Mesenchymal stem cell (in vitro differentiated cells and primary cell): ENCODE data around the gene C1orf174.

Experiments
- DNase-seq: peaks from one replicate; pipeline ENCODE4 v3.0.0-alpha.2; 2013
- H2AFZ ChIP-seq: one replicate; pipeline ENCODE4 v1.6.1; 2013; ENCODE audit warnings: low read depth, mild to moderate bottlenecking, control low read depth, inconsistent platforms, low read length, moderate library complexity
- H2AK5ac ChIP-seq: 2 replicates; pipeline ENCODE4 v1.6.1; 2013; ENCODE audit warnings: low read length, moderate library complexity, mild to moderate bottlenecking, inconsistent platforms; ENCODE audit not compliant: severe bottlenecking
- H2BK120ac ChIP-seq: one replicate; pipeline ENCODE4 v1.6.1; 2013; ENCODE audit warnings: low read depth, mild to moderate bottlenecking, inconsistent platforms, low read length, moderate library complexity
- H2BK12ac ChIP-seq, 2 experiments: one replicate each; pipeline ENCODE4 v1.6.1; 2013; ENCODE audit warnings: inconsistent platforms in 2 of 2, low read length in 2 of 2, mild to moderate bottlenecking in 2 of 2, moderate library complexity in 2 of 2, control low read depth in 1 of 2
- H2BK15ac ChIP-seq: one replicate; pipeline ENCODE4 v1.6.1; 2013; ENCODE audit warnings: mild to moderate bottlenecking, low read depth, inconsistent platforms; ENCODE audit not compliant: poor library complexity, severe bottlenecking
- H2BK5ac ChIP-seq: 2 replicates; pipeline ENCODE4 v1.6.1; 2013; ENCODE audit warnings: low read depth, mild to moderate bottlenecking, low read length, control low read depth, inconsistent platforms; ENCODE audit not compliant: poor library complexity, severe bottlenecking
- H3K14ac ChIP-seq, 2 experiments: one replicate each; pipeline ENCODE4 v1.6.1; 2013; ENCODE audit warnings: inconsistent platforms in 2 of 2, low read length in 2 of 2, control low read depth in 1 of 2, mild to moderate bottlenecking in 1 of 2, moderate library complexity in 1 of 2
- H3K18ac ChIP-seq, 2 experiments: one replicate each; pipeline ENCODE4 v1.6.1; 2013; ENCODE audit warnings: inconsistent platforms in 2 of 2, low read length in 2 of 2, control low read depth in 1 of 2, low read depth in 1 of 2, mild to moderate bottlenecking in 1 of 2
- H3K23ac ChIP-seq, 2 experiments: one replicate each; pipeline ENCODE4 v1.6.1; 2013; ENCODE audit warnings: inconsistent platforms in 2 of 2, low read length in 2 of 2, mild to moderate bottlenecking in 2 of 2, moderate library complexity in 2 of 2, control low read depth in 1 of 2
- H3K27ac ChIP-seq: 2 replicates; pipeline ENCODE4 v1.5.1; 2013; ENCODE audit warnings: mild to moderate bottlenecking, moderate library complexity, low read length, control low read depth, inconsistent platforms; ENCODE audit not compliant: poor library complexity, severe bottlenecking
- H3K27me3 ChIP-seq, 2 experiments: 2 replicates each; pipeline versions ENCODE4 v1.6.1 to v1.7.0; 2013; ENCODE audit warnings: low read length in 2 of 2, mild to moderate bottlenecking in 2 of 2, moderate library complexity in 2 of 2, control low read depth in 1 of 2, inconsistent platforms in 1 of 2; ENCODE audit not compliant: control insufficient read depth in 1 of 2, insufficient read depth in 1 of 2
- H3K36me3 ChIP-seq, 2 experiments: 2 replicates each; pipeline versions ENCODE4 v1.6.1 to v1.7.0; 2013; ENCODE audit warnings: low read length in 2 of 2, control low read depth in 1 of 2, inconsistent platforms in 1 of 2, low read depth in 1 of 2, mild to moderate bottlenecking in 1 of 2; ENCODE audit not compliant: insufficient read depth in 2 of 2, control insufficient read depth in 1 of 2
- H3K4ac ChIP-seq, 2 experiments: one replicate each; pipeline ENCODE4 v1.6.1; 2013; ENCODE audit warnings: inconsistent platforms in 2 of 2, low read length in 2 of 2, mild to moderate bottlenecking in 2 of 2, moderate library complexity in 2 of 2, control low read depth in 1 of 2, low read depth in 1 of 2
- H3K4me1 ChIP-seq: 2 replicates; pipeline ENCODE4 v1.6.1; 2013; ENCODE audit warnings: low read depth, low read length, control low read depth; ENCODE audit not compliant: control insufficient read depth, insufficient read depth
- H3K4me2 ChIP-seq: 2 replicates; pipeline ENCODE4 v1.6.1; 2013; ENCODE audit warnings: low read length, mild to moderate bottlenecking, inconsistent platforms; ENCODE audit not compliant: poor library complexity, severe bottlenecking
- H3K4me3 ChIP-seq, 2 experiments: 2 replicates each; pipeline versions ENCODE4 v1.5.1 to v1.7.0; 2013; ENCODE audit warnings: low read length in 2 of 2, mild to moderate bottlenecking in 2 of 2, control low read depth in 1 of 2, low read depth in 1 of 2; ENCODE audit not compliant: insufficient read depth in 1 of 2
- H3K79me1 ChIP-seq: replicated peaks from 2 replicates; pipeline ENCODE4 v1.6.1; 2013; ENCODE audit warnings: mild to moderate bottlenecking, control low read depth, low read length, inconsistent platforms; ENCODE audit not compliant: poor library complexity, severe bottlenecking
- H3K9ac ChIP-seq: 2 replicates; pipeline ENCODE4 v1.7.0; 2013; ENCODE audit warnings: mild to moderate bottlenecking, low read length, moderate library complexity
- H3K9me3 ChIP-seq: 2 replicates; pipeline ENCODE4 v1.7.0; 2013; ENCODE audit warnings: mild to moderate bottlenecking, low read length; ENCODE audit not compliant: control insufficient read depth
- H4K8ac ChIP-seq: one replicate; pipeline ENCODE4 v1.6.1; 2013; ENCODE audit warnings: inconsistent platforms, mild to moderate bottlenecking, low read length, moderate library complexity
- H4K91ac ChIP-seq: one replicate; pipeline ENCODE4 v1.6.1; 2013; ENCODE audit warnings: mild to moderate bottlenecking, low read length, inconsistent platforms
- WGBS: methylation state at CpG from one replicate; pipeline ENCODE4 v1.1.7; 2013; ENCODE audit warnings: mixed read lengths; 5-methylcytosine and 5-hydroxymethylcytosine counted together

C1orf174 gene

GRCh38 chr1:3928586-3928985 lies 28.5 kb upstream of the C1orf174 start:
- Histone ChIP-seq H2BK15ac (no peak overlapping the region), H4K8ac (no peak overlapping the region), H2BK12ac (no peak overlapping the region), H3K9me3 (peaks cover 6% of the 10 kb centered on the region), H3K9ac (no peak overlapping the region), H3K18ac (no peak overlapping the region), H4K91ac (no peak overlapping the region), H3K27ac (no peak overlapping the region), H3K14ac (no peak overlapping the region), H2AFZ (no peak overlapping the region), H3K79me1 (no peaks in the 10 kb centered on the region), H3K4me2 (no peak overlapping the region), H2BK120ac (no peak overlapping the region), H3K36me3 (no peaks in the 10 kb centered on the region), H2AK5ac (no peak overlapping the region), H3K4me3 (no peak overlapping the region), H3K4ac (no peak overlapping the region), H3K4me1 (peaks cover 2% of the 10 kb centered on the region), H2BK5ac (no peak overlapping the region), H3K23ac (no peak overlapping the region), H3K27me3 (peaks cover 0 to 14% of the 10 kb centered on the region in 2 experiments)
- 87% methylated on average over 11 of the region's 11 CpGs for WGBS
- no peak for DNase-seq

GRCh38 chr1:3926956-3927355 lies 26.9 kb upstream of the C1orf174 start:
- H2BK5ac ChIP-seq: no peak overlapping the region
- no peaks in the 10 kb centered on the region for H3K36me3 ChIP-seq
- no peak overlapping the region for H2AK5ac ChIP-seq
- no peak overlapping the region for H3K4me2 ChIP-seq
- H3K27me3 ChIP-seq: peaks cover 0 to 21% of the 10 kb centered on the region in 2 experiments
- H3K14ac ChIP-seq: no peak overlapping the region
- no peak for DNase-seq
- no peak overlapping the region for H3K27ac ChIP-seq
- H3K79me1 ChIP-seq: no peaks in the 10 kb centered on the region
- H3K23ac ChIP-seq: no peak overlapping the region
- H2BK12ac ChIP-seq: no peak overlapping the region
- H4K91ac ChIP-seq: no peak overlapping the region
- H3K9ac ChIP-seq: no peak overlapping the region
- no peak overlapping the region for H2BK120ac ChIP-seq
- no peak overlapping the region for H3K4ac ChIP-seq
- peaks cover 2% of the 10 kb centered on the region for H3K4me1 ChIP-seq
- no peak overlapping the region for H3K18ac ChIP-seq
- H4K8ac ChIP-seq: no peak overlapping the region
- peaks cover 6% of the 10 kb centered on the region for H3K9me3 ChIP-seq
- H3K4me3 ChIP-seq: no peak overlapping the region
- no peak overlapping the region for H2AFZ ChIP-seq
- no peak overlapping the region for H2BK15ac ChIP-seq

- Histone ChIP-seq H2BK120ac (no peak overlapping the region), H2BK15ac (no peak overlapping the region), H3K4me1 (peaks cover 2% of the 10 kb centered on the region)
Observed at GRCh38 chr1:3925762-3926161, 25.7 kb upstream of the C1orf174 start.

GRCh38 chr1:3925256-3925655 lies 25.2 kb upstream of the C1orf174 start:
- no peak overlapping the region for H3K9ac ChIP-seq
- peaks cover 6% of the 10 kb centered on the region for H3K9me3 ChIP-seq
- H3K14ac ChIP-seq: no peak overlapping the region
- H2BK12ac ChIP-seq: no peak overlapping the region
- no peak overlapping the region for H3K18ac ChIP-seq
- H3K79me1 ChIP-seq: no peaks in the 10 kb centered on the region
- H2BK120ac ChIP-seq: no peak overlapping the region
- no peak overlapping the region for H3K23ac ChIP-seq
- H2BK15ac ChIP-seq: no peak overlapping the region
- no peak overlapping the region for H2AK5ac ChIP-seq
- no peak overlapping the region for H3K4ac ChIP-seq
- no peak overlapping the region for H4K91ac ChIP-seq
- H3K4me1 ChIP-seq: no peaks in the 10 kb centered on the region
- H2AFZ ChIP-seq: no peak overlapping the region
- no peak overlapping the region for H2BK5ac ChIP-seq
- no peak for DNase-seq
- no peak overlapping the region for H3K4me2 ChIP-seq
- H4K8ac ChIP-seq: no peak overlapping the region
- H3K27ac ChIP-seq: no peak overlapping the region
- WGBS: 81% methylated on average over 9 of the region's 12 CpGs
- H3K4me3 ChIP-seq: no peak overlapping the region
- H3K36me3 ChIP-seq: no peaks in the 10 kb centered on the region
- H3K27me3 ChIP-seq: peaks cover 0 to 27% of the 10 kb centered on the region in 2 experiments

More at GRCh38 chr1:3925762-3926161, 25.7 kb upstream of the C1orf174 start:
- Histone ChIP-seq H2AK5ac (no peak overlapping the region), H2BK12ac (no peak overlapping the region), H4K91ac (no peak overlapping the region), H3K4me2 (no peak overlapping the region), H3K9ac (no peak overlapping the region), H3K79me1 (no peaks in the 10 kb centered on the region), H3K23ac (no peak overlapping the region), H3K36me3 (no peaks in the 10 kb centered on the region), H3K27ac (no peak overlapping the region), H3K14ac (no peak overlapping the region), H3K18ac (no peak overlapping the region), H2BK5ac (no peak overlapping the region), H3K4ac (no peak overlapping the region), H3K9me3 (peaks cover 6% of the 10 kb centered on the region), H3K27me3 (peaks cover 0 to 27% of the 10 kb centered on the region in 2 experiments), H4K8ac (no peak overlapping the region), H3K4me3 (no peak overlapping the region), H2AFZ (no peak overlapping the region)
- WGBS: 73% methylated on average over 8 of the region's 8 CpGs
- DNase-seq: no peak
